Activated CD8-positive, alpha-beta T cell treated with anti-CD3 and anti-CD28 coated beads, Interleukin-2, amount 10 ng/mL, durations not matched to agents 7 days and 5 days (primary cell): ENCODE data around the gene MGAT5B. TPM values are rescaled to one million over a fixed set of nuclear protein-coding genes. Genes with fewer than 3 reads are reported as not detected.

Source experiments
- ATAC-seq: fragments of 150-1000 bp; cut with Tn5 transposase; one replicate; pipeline ENCODE4 v1.10.0; 2021; ENCODE audit warnings: moderate library complexity
- CTCF ChIA-PET: fragments of 350-600 bp; sonication (Branson Sonifier 250); formaldehyde crosslinking; loops from one replicate; lab custom pipeline; 2021; ENCODE audit warnings: antibody characterized with exemption; lab: Charles Lee
- POLR2A ChIA-PET: fragments of 350-600 bp; sonication (Branson Sonifier 250); formaldehyde crosslinking; loops from one replicate; lab custom pipeline; 2021; ENCODE audit warnings: antibody characterized with exemption; lab: Charles Lee
- DNase-seq: peaks from one replicate; pipeline ENCODE4 v3.0.0-alpha.2; 2020
- H3K27ac Mint-ChIP-seq: one replicate; pipeline ENCODE4 v1.8.0; 2021; ENCODE audit warnings: mild to moderate bottlenecking, mixed read lengths
- H3K27me3 Mint-ChIP-seq: one replicate; pipeline ENCODE4 v1.8.0; 2021; ENCODE audit warnings: low read depth, mixed read lengths
- H3K36me3 Mint-ChIP-seq: one replicate; pipeline ENCODE4 v1.8.0; 2021; ENCODE audit warnings: low read depth, mixed read lengths
- H3K4me1 Mint-ChIP-seq: one replicate; pipeline ENCODE4 v1.8.0; 2021; ENCODE audit warnings: low read depth, mixed read lengths
- H3K4me3 Mint-ChIP-seq: one replicate; pipeline ENCODE4 v1.8.0; 2021; ENCODE audit warnings: mild to moderate bottlenecking, mixed read lengths
- H3K9me3 Mint-ChIP-seq: one replicate; pipeline ENCODE4 v1.8.0; 2022; ENCODE audit warnings: mixed read lengths; ENCODE audit not compliant: insufficient read depth
- total RNA-seq, 2 experiments: library from RNA; stranded (reverse); gene quantifications; one replicate each; pipeline ENCODE4 v1.2.3, GENCODE V29; 2021

MGAT5B gene
- total RNA-seq, 2 experiments from 2014 or later = 0.26 TPM; not detected in 1

- ChIA-PET CTCF (interaction anchor here (0.6 kb wide), 1 partner anchor 418 kb away, joined by 3 read pairs; no protein-coding TSS in a partner anchor), POLR2A (no interaction called here)
- no peak for ATAC-seq
- no peak overlapping the region for H3K27ac Mint-ChIP-seq
- H3K4me3 Mint-ChIP-seq = no peak overlapping the region
- no peaks in the 10 kb centered on the region for H3K4me1 Mint-ChIP-seq
- no peaks in the 10 kb centered on the region for H3K27me3 Mint-ChIP-seq
- no peaks in the 10 kb centered on the region for H3K9me3 Mint-ChIP-seq
- DNase-seq = no peak
- H3K36me3 Mint-ChIP-seq = no peaks in the 10 kb centered on the region
These were observed 12.8 kb downstream of the MGAT5B start for GRCh38 chr17:76880971-76881370.

- H3K27ac Mint-ChIP-seq = no peak overlapping the region
- DNase-seq = no peak
These were observed 13.2 kb downstream of the MGAT5B start for GRCh38 chr17:76881408-76881807.

GRCh38 chr17:76881966-76882365, 13.8 kb downstream of the MGAT5B start:
- H3K4me3 Mint-ChIP-seq = no peak overlapping the region
- ATAC-seq (no peak), DNase-seq (no peak)
- no peaks in the 10 kb centered on the region for H3K36me3 Mint-ChIP-seq
- H3K27me3 Mint-ChIP-seq = no peaks in the 10 kb centered on the region
- CTCF ChIA-PET = no interaction called here
- no peak overlapping the region for H3K27ac Mint-ChIP-seq
- POLR2A ChIA-PET = no interaction called here
- H3K4me1 Mint-ChIP-seq = no peaks in the 10 kb centered on the region
- no peaks in the 10 kb centered on the region for H3K9me3 Mint-ChIP-seq

More at GRCh38 chr17:76881408-76881807, 13.2 kb downstream of the MGAT5B start:
- ATAC-seq = no peak
- Mint-ChIP-seq H3K4me1 (no peaks in the 10 kb centered on the region), H3K9me3 (no peaks in the 10 kb centered on the region), H3K36me3 (no peaks in the 10 kb centered on the region), H3K27me3 (no peaks in the 10 kb centered on the region), H3K4me3 (no peak overlapping the region)
- POLR2A ChIA-PET = no interaction called here
- CTCF ChIA-PET = interaction anchor here (0.6 kb wide), 1 partner anchor 418 kb away, joined by 3 read pairs; no protein-coding TSS in a partner anchor

GRCh38 chr17:76883744-76884525, 15.7 kb downstream of the MGAT5B start:
- CTCF ChIA-PET = interaction anchor here (1.1 kb wide), 1 partner anchor 172 kb away, joined by 3 read pairs; no protein-coding TSS in a partner anchor
- H3K4me1 Mint-ChIP-seq = no peaks in the 10 kb centered on the region
- no peak for ATAC-seq
- no peaks in the 10 kb centered on the region for H3K9me3 Mint-ChIP-seq
- no peaks in the 10 kb centered on the region for H3K27me3 Mint-ChIP-seq
- no peaks in the 10 kb centered on the region for H3K36me3 Mint-ChIP-seq
- H3K4me3 Mint-ChIP-seq = no peak overlapping the region
- POLR2A ChIA-PET = no interaction called here
- no peak overlapping the region for H3K27ac Mint-ChIP-seq
- DNase-seq = no peak

- CTCF ChIA-PET = interaction anchor here (1.0 to 1.1 kb wide), 2 partner anchors 171 to 1181 kb away, joined by 3 read pairs; no protein-coding TSS in a partner anchor
- no peaks in the 10 kb centered on the region for H3K27me3 Mint-ChIP-seq
- no peak for ATAC-seq
These were observed 17.0 kb downstream of the MGAT5B start for GRCh38 chr17:76884995-76885893.

GRCh38 chr17:76885894-76886290, 17.7 kb downstream of the MGAT5B start:
- no peaks in the 10 kb centered on the region for H3K4me1 Mint-ChIP-seq
- ChIA-PET CTCF (interaction anchor here (1.0 kb wide), 1 partner anchor 1181 kb away, joined by 3 read pairs; no protein-coding TSS in a partner anchor), POLR2A (no interaction called here)
- H3K36me3 Mint-ChIP-seq = no peaks in the 10 kb centered on the region
- ATAC-seq = no peak
- H3K4me3 Mint-ChIP-seq = no peak overlapping the region
- DNase-seq = no peak
- H3K27me3 Mint-ChIP-seq = no peaks in the 10 kb centered on the region
- no peak overlapping the region for H3K27ac Mint-ChIP-seq
- H3K9me3 Mint-ChIP-seq = no peaks in the 10 kb centered on the region

More at GRCh38 chr17:76884995-76885893, 17.0 kb downstream of the MGAT5B start:
- no peak for DNase-seq
- Mint-ChIP-seq H3K9me3 (no peaks in the 10 kb centered on the region), H3K4me1 (no peaks in the 10 kb centered on the region), H3K27ac (no peak overlapping the region), H3K4me3 (no peak overlapping the region), H3K36me3 (no peaks in the 10 kb centered on the region)
- POLR2A ChIA-PET = no interaction called here

GRCh38 chr17:76886395-76886794, 18.2 kb downstream of the MGAT5B start:
- Mint-ChIP-seq H3K9me3 (no peaks in the 10 kb centered on the region), H3K27me3 (no peaks in the 10 kb centered on the region), H3K27ac (no peak overlapping the region), H3K36me3 (no peaks in the 10 kb centered on the region), H3K4me3 (no peak overlapping the region), H3K4me1 (no peaks in the 10 kb centered on the region)
- DNase-seq = no peak
- ChIA-PET CTCF (no interaction called here), POLR2A (no interaction called here)
- ATAC-seq = no peak

- POLR2A ChIA-PET = no interaction called here
These were observed 19.6 kb downstream of the MGAT5B start for GRCh38 chr17:76887802-76888201.

GRCh38 chr17:76888661-76889060, 20.5 kb downstream of the MGAT5B start:
- CTCF ChIA-PET = interaction anchor here (1.0 kb wide), 1 partner anchor 21 kb away, joined by 3 read pairs; the partner anchor contains the start of gene MGAT5B
- DNase-seq = no peak
- POLR2A ChIA-PET = no interaction called here
- Mint-ChIP-seq H3K4me3 (no peak overlapping the region), H3K9me3 (no peaks in the 10 kb centered on the region), H3K36me3 (no peaks in the 10 kb centered on the region), H3K27me3 (no peaks in the 10 kb centered on the region), H3K27ac (no peak overlapping the region), H3K4me1 (no peaks in the 10 kb centered on the region)
- no peak for ATAC-seq

More at GRCh38 chr17:76887802-76888201, 19.6 kb downstream of the MGAT5B start:
- ATAC-seq (no peak), DNase-seq (no peak)
- Mint-ChIP-seq H3K9me3 (no peaks in the 10 kb centered on the region), H3K4me3 (no peak overlapping the region), H3K27ac (no peak overlapping the region), H3K36me3 (no peaks in the 10 kb centered on the region), H3K27me3 (no peaks in the 10 kb centered on the region), H3K4me1 (no peaks in the 10 kb centered on the region)
- CTCF ChIA-PET = interaction anchor here (1.0 kb wide), 1 partner anchor 20 kb away, joined by 3 read pairs; the partner anchor contains the start of gene MGAT5B

GRCh38 chr17:76889323-76889722, 21.1 kb downstream of the MGAT5B start:
- no peak overlapping the region for H3K27ac Mint-ChIP-seq
- H3K36me3 Mint-ChIP-seq = no peaks in the 10 kb centered on the region
- no peak for DNase-seq
- no peaks in the 10 kb centered on the region for H3K9me3 Mint-ChIP-seq
- ChIA-PET POLR2A (no interaction called here), CTCF (no interaction called here)
- no peaks in the 10 kb centered on the region for H3K4me1 Mint-ChIP-seq
- no peak for ATAC-seq
- H3K4me3 Mint-ChIP-seq = no peak overlapping the region
- H3K27me3 Mint-ChIP-seq = no peaks in the 10 kb centered on the region

- POLR2A ChIA-PET = no interaction called here
- no peaks in the 10 kb centered on the region for H3K9me3 Mint-ChIP-seq
- CTCF ChIA-PET = no interaction called here
- ATAC-seq (no peak), DNase-seq (no peak)
- no peaks in the 10 kb centered on the region for H3K36me3 Mint-ChIP-seq
- H3K4me1 Mint-ChIP-seq = no peaks in the 10 kb centered on the region
- H3K27ac Mint-ChIP-seq = no peak overlapping the region
- H3K4me3 Mint-ChIP-seq = no peak overlapping the region
- H3K27me3 Mint-ChIP-seq = no peaks in the 10 kb centered on the region
These were observed 24.1 kb downstream of the MGAT5B start for GRCh38 chr17:76892329-76892728.
